ENCODE measurements around the gene EIPR1.
"Not testable (repeated sequence)": the region's sequence is repeated elsewhere in the genome, so short reads cannot be mapped to it uniquely, and the experiment has no call there.

Gene EIPR1

GRCh38 chr2:3294493-3294892 lies 83.1 kb downstream of the EIPR1 start:
- Histone ChIP-seq H3K27me3 (ENCODE audit: low read depth) (no peaks in the 10 kb centered on the region), H3K4me3 (no peak overlapping the region), H3K9me3 (no peaks in the 10 kb centered on the region), H3K36me3 (replicated peaks) (no peaks in the 10 kb centered on the region), H3K4me1 (no peaks in the 10 kb centered on the region)
- DNase-seq (ENCODE audit: low spot score in 2 of 2), result no peak
- in situ Hi-C loops (cut with MboI; ENCODE audit: low sequenced_read_pairs), result no loop called here

DNA sequence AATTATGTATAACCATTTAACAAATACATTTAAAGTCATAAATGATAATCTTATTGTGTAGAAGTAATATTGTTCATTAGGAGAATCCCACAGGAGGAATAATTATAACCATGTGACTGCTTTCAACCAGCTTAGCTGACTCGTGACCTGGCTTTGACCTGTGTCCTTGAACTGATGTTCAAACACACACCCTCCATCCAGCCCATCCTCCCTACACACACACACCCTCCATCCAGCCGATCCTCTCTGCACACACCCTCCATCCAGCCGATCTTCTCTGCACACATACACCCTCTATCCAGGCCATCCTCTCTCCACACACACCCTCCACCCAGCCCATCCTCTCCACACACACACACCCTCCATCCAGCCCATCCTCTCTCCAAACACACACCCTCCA lies 83.5 kb downstream of the EIPR1 start:
- Histone ChIP-seq H3K4me1 (no peaks in the 10 kb centered on the region), H3K9me3 (no peaks in the 10 kb centered on the region), H3K27me3 (ENCODE audit: low read depth) (no peaks in the 10 kb centered on the region), H3K4me3 (no peak overlapping the region), H3K36me3 (replicated peaks) (no peaks in the 10 kb centered on the region)
- in situ Hi-C loops (cut with MboI; ENCODE audit: low sequenced_read_pairs), result no loop called here
- no peak for DNase-seq (ENCODE audit: low spot score in 2 of 2)

DNA sequence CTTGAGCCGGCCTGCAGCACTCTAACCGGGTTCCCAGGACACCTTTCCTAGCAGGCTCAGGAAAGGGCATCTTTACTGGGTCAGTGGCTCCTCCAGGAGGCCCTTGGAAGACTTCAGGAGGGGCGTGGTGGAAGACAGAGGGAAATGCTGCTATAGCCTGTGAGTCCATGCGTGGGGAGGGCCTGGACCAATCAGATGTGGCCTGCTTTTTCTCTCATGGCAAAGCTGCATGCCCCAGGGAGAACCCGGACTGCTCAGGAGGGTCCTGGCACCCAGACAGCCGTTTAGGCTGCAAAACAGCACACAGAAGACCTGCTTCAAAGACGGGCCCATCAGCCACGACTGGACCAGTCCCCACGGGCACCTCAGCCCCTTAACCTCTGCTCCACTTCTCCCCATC lies 84.4 kb downstream of the EIPR1 start:
- Histone ChIP-seq H3K4me3 (no peak overlapping the region), H3K36me3 (replicated peaks) (no peaks in the 10 kb centered on the region), H3K27me3 (ENCODE audit: low read depth) (no peaks in the 10 kb centered on the region), H3K4me1 (no peaks in the 10 kb centered on the region), H3K9me3 (no peaks in the 10 kb centered on the region)
- in situ Hi-C loops (cut with MboI; ENCODE audit: low sequenced_read_pairs), result no loop called here
- DNase-seq (ENCODE audit: low spot score in 2 of 2), result no peak

DNA sequence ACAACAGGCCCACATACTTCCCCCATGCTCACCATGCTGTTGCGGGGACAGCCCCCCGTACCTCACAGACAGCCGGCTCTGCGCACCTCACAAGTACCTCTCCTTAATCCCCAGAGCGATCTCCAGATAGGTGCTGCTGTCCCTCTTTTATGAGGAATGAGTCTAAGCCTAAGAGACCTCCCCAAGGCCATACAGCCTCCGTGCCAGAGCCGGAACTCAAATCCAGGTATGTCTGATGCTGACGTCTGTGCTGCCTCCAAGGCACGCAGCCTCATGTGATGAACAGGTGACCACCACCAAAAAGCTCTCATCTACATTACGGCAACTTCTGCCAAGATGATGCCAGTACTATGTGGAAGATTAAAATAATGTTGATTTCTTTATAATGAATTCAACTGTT lies 85.2 kb downstream of the EIPR1 start:
- DNase-seq (ENCODE audit: low spot score in 2 of 2), result no peak
- in situ Hi-C loops (cut with MboI; ENCODE audit: low sequenced_read_pairs), result no loop called here
- H3K36me3 ChIP-seq (replicated peaks), result no peaks in the 10 kb centered on the region
- H3K27me3 ChIP-seq (ENCODE audit: low read depth), result no peaks in the 10 kb centered on the region
- H3K4me1 ChIP-seq, result no peaks in the 10 kb centered on the region
- H3K4me3 ChIP-seq, result no peak overlapping the region
- no peaks in the 10 kb centered on the region for H3K9me3 ChIP-seq

- DNase-seq (ENCODE audit: low spot score in 2 of 2), result no peak
- no peak overlapping the region for H3K4me3 ChIP-seq
- no peaks in the 10 kb centered on the region for H3K4me1 ChIP-seq
- in situ Hi-C loops (cut with MboI; ENCODE audit: low sequenced_read_pairs), result no loop called here
- H3K36me3 ChIP-seq (replicated peaks), result no peaks in the 10 kb centered on the region
- H3K27me3 ChIP-seq (ENCODE audit: low read depth), result no peaks in the 10 kb centered on the region
- H3K9me3 ChIP-seq, result no peaks in the 10 kb centered on the region
Measured at GRCh38 chr2:3291750-3292149, 85.9 kb downstream of the EIPR1 start.

DNA sequence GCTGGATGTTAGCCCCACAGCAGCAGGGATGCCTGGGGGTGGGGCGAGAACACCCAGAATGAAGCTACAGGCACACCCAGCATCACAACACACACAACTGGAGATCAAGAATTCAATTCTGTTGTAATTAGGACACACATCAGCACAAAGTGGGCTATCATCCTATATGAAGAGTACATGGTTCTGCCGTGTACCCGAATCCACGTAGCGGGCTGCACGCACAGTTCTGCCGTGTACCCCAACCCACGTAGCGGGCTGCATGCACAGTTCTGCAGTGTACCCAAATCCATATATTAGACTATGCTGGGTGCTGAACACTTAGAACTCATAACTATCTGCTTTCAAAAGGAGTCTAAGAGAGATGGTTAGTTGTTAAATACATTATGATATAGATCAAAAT lies 86.5 kb downstream of the EIPR1 start:
- Histone ChIP-seq H3K36me3 (replicated peaks) (no peaks in the 10 kb centered on the region), H3K27me3 (ENCODE audit: low read depth) (no peaks in the 10 kb centered on the region), H3K4me3 (no peak overlapping the region), H3K9me3 (no peaks in the 10 kb centered on the region), H3K4me1 (peaks cover 3% of the 10 kb centered on the region; the same call in 1 of the 2 replicates)
- DNase-seq (ENCODE audit: low spot score in 2 of 2), result no peak
- in situ Hi-C loops (cut with MboI; ENCODE audit: low sequenced_read_pairs), result no loop called here

DNA sequence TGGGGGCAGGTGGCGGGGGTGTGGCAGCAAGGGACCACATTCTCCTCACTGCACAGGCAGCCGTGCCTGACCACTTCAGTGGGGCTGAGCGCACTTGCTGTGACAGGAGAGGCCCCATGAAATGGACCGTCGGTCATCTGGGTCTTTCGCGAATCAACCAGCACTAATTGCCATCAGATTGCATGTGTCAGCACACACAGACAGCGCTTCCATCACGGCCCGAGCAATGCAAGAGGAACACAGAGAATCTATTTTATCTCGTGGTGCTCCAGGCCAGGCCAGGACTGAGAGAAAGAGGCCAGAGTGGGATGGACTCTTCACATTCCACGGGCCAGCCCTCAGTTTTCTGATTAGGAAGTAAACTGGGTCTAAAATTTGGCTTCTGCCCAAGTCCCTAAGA lies 87.0 kb downstream of the EIPR1 start:
- H3K36me3 ChIP-seq (replicated peaks), result no peaks in the 10 kb centered on the region
- H3K27me3 ChIP-seq (ENCODE audit: low read depth), result no peaks in the 10 kb centered on the region
- H3K4me3 ChIP-seq, result no peak overlapping the region
- H3K9me3 ChIP-seq, result no peaks in the 10 kb centered on the region
- in situ Hi-C loops (cut with MboI; ENCODE audit: low sequenced_read_pairs), result no loop called here
- no peak for DNase-seq (ENCODE audit: low spot score in 2 of 2)
- H3K4me1 ChIP-seq, result peaks cover 4% of the 10 kb centered on the region; the same call in 1 of the 2 replicates

- no peaks in the 10 kb centered on the region for H3K27me3 ChIP-seq (ENCODE audit: low read depth)
- H3K9me3 ChIP-seq, result no peaks in the 10 kb centered on the region
- no peak overlapping the region for H3K4me3 ChIP-seq
- DNase-seq (ENCODE audit: low spot score in 2 of 2), result no peak
- H3K4me1 ChIP-seq, result peaks cover 4% of the 10 kb centered on the region; the same call in 1 of the 2 replicates
- in situ Hi-C loops (cut with MboI; ENCODE audit: low sequenced_read_pairs), result no loop called here
- no peaks in the 10 kb centered on the region for H3K36me3 ChIP-seq (replicated peaks)
Measured at GRCh38 chr2:3289971-3290370, 87.6 kb downstream of the EIPR1 start.

- no peaks in the 10 kb centered on the region for H3K27me3 ChIP-seq (ENCODE audit: low read depth)
- H3K4me1 ChIP-seq, result peaks cover 4% of the 10 kb centered on the region; the same call in 1 of the 2 replicates
- H3K9me3 ChIP-seq, result no peaks in the 10 kb centered on the region
- no peak overlapping the region for H3K4me3 ChIP-seq
- H3K36me3 ChIP-seq (replicated peaks), result no peaks in the 10 kb centered on the region
- in situ Hi-C loops (cut with MboI; ENCODE audit: low sequenced_read_pairs), result no loop called here
- DNase-seq (ENCODE audit: low spot score in 2 of 2), result no peak
Measured at GRCh38 chr2:3289526-3289925, 88.1 kb downstream of the EIPR1 start.

DNA sequence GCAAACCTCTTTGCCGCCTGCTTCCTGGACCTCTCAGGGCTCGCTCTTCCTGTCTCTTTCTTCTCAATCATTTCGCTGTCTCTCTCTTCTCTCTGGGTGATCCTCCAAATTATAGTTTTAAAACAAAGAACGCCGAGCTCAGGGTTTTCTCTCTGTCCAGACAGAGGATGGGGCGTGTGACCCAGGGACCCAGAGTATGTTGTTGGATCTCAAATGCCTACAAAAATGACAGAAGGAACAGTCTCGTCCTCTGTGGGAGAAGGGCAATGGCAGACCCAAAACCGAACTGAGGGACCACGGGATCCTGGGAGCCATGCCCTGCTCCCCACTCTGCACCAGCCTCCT lies 88.5 kb downstream of the EIPR1 start:
- Histone ChIP-seq H3K36me3 (replicated peaks) (no peaks in the 10 kb centered on the region), H3K27me3 (ENCODE audit: low read depth) (no peaks in the 10 kb centered on the region), H3K4me1 (peaks cover 4% of the 10 kb centered on the region; the same call in 1 of the 2 replicates), H3K9me3 (no peaks in the 10 kb centered on the region), H3K4me3 (no peak overlapping the region)
- DNase-seq (ENCODE audit: low spot score in 2 of 2), result no peak
- in situ Hi-C loops (cut with MboI; ENCODE audit: low sequenced_read_pairs), result no loop called here

GRCh38 chr2:3288470-3289170 lies 89.0 kb downstream of the EIPR1 start:
- DNase-seq (ENCODE audit: low spot score in 2 of 2), result no peak

DNA sequence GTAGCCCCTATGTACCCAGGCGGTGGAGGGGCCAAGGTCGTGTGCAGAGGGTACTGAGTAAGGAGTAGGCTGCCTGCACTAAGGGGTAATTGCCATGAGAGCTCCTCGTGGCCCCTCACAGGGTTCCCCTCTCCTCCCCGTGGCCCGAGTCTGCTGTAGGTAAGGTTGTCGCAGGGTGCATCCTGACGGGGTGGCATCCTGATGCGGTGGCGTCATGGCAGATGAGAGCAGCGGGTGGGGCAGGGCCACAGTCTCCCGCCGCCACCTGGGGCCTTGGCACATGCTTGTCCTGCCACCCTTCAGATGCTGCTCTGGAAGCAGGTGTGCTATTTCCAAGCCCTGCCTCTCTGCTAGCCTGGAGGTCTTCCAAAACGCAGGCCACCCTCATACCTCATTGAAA lies 89.7 kb downstream of the EIPR1 start:
- Histone ChIP-seq H3K9me3 (no peaks in the 10 kb centered on the region), H3K4me3 (no peak overlapping the region), H3K36me3 (replicated peaks) (no peaks in the 10 kb centered on the region), H3K4me1 (peaks cover 4% of the 10 kb centered on the region; the same call in 1 of the 2 replicates), H3K27me3 (ENCODE audit: low read depth) (no peaks in the 10 kb centered on the region)
- DNase-seq (ENCODE audit: low spot score in 2 of 2), result no peak
- in situ Hi-C loops (cut with MboI; ENCODE audit: low sequenced_read_pairs), result no loop called here

More at GRCh38 chr2:3288470-3289170, 89.0 kb downstream of the EIPR1 start:
- in situ Hi-C loops (cut with MboI; ENCODE audit: low sequenced_read_pairs), result no loop called here
- Histone ChIP-seq H3K27me3 (ENCODE audit: low read depth) (no peaks in the 10 kb centered on the region), H3K4me1 (peaks cover 4% of the 10 kb centered on the region; the same call in 1 of the 2 replicates), H3K36me3 (replicated peaks) (no peaks in the 10 kb centered on the region), H3K9me3 (no peaks in the 10 kb centered on the region), H3K4me3 (no peak overlapping the region)

DNA sequence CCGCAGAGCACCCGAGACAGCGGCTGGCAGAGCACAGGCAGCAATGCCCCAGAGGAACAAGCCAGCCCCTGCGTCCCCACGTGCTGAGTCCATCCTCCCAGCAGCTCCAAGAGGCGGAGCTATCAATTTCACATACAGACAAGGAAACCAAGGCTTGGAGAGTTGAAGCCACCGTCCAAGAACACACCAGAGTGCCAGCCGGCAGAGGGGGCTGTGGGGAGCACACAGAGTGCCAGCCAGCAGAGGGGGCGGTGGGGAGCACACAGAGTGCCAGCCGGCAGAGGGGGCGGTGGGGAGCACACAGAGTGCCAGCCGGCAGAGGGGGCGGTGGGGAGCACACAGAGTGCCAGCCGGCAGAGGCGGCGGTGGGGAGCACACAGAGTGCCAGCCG lies 91.0 kb downstream of the EIPR1 start:
- H3K4me3 ChIP-seq; in situ Hi-C loops (cut with MboI; ENCODE audit: low sequenced_read_pairs); H3K27me3 ChIP-seq (ENCODE audit: low read depth); H3K36me3 ChIP-seq (replicated peaks); H3K9me3 ChIP-seq; H3K4me1 ChIP-seq; DNase-seq (ENCODE audit: low spot score in 2 of 2): not testable (repeated sequence)

DNA sequence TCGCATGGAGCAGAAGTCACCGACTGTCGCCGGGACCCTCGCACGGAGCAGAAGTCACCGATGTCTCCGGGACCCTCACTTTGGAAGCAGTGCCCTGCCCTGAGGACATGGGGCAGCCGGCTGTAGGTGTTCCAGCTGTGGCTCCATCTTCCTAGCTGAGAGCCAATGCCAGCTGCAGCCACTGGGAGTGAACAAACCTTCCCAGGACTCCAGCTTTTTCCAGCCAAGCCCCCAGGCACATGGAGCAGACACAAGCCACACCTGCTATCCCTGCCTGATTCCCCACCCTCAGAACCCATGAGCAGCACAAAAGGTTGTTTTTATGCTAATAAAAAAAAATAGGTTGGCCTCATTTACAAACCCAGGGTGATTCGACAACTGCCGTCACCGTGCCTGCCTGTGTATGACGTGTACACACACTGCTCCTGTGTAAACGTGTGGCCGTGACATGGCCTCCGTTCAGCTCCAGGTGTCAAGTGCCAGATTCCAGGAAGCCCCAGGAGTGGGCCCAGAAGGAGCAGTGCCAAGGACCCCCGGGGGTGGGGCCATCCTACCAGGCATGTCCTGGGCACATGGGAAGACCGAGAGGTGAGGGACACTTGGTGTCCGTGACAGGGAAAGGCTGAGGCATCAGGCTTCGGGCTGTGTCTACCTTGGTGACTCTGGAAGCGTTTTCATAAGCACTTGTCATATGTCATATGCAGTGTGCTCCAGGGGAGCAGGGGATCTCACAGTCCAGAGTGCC lies 91.5 kb downstream of the EIPR1 start:
- in situ Hi-C loops (cut with MboI; ENCODE audit: low sequenced_read_pairs), result no loop called here
- H3K36me3 ChIP-seq (replicated peaks), result no peaks in the 10 kb centered on the region
- H3K4me3 ChIP-seq, result no peak overlapping the region
- peak; percentile 41 to 68 for DNase-seq (ENCODE audit: low spot score in 2 of 2)
- H3K9me3 ChIP-seq, result no peaks in the 10 kb centered on the region
- peaks cover 4% of the 10 kb centered on the region; the same call in 1 of the 2 replicates for H3K4me1 ChIP-seq
- no peaks in the 10 kb centered on the region for H3K27me3 ChIP-seq (ENCODE audit: low read depth)
